GM03348 (cell line): Measurements from ENCODE around the gene RNF115.
"Not testable (repeated sequence)": the region's sequence is repeated elsewhere in the genome, so short reads cannot be mapped to it uniquely, and the experiment has no call there.

Source experiments
- DNase-seq: peaks from one replicate; pipeline ENCODE4 v3.0.0; 2012; ENCODE audit warnings: low spot score

The RNF115 gene

DNA sequence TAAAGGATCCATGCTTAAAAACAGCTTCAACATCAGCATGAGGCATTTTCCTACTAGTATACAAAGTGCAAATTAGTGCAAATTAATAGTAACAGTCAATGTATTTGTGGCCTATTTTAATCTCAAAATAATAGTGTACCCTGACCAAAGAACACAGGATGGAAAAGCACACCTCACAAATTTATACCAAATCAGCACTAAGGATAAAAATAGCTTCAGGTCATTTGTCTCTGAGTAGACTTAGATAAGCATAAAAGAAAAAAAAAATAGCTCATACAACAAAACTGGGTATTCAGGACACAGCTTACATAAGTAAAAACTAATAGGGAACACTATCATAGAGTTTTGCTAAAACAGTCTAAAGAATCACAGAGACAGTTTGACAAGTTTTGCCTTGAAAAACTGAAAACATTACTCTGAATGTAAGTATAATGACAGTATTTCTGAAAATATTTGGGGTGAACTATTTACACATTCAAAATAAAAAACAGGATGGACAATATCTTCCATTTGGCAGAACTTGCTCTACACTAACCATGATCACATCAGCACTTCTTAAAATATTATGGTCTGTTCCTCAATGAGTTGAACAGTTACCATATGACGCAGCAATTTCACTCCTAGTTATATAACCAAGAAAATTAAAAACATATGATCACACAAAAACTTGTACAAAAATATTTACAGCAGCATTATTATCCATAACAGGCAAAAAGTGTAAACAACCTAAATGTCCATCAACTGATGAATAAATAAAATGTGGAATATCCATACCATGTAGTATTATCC is 46.3 kb downstream of the RNF115 start:
- DNase-seq, result peak; percentile 12

DNA sequence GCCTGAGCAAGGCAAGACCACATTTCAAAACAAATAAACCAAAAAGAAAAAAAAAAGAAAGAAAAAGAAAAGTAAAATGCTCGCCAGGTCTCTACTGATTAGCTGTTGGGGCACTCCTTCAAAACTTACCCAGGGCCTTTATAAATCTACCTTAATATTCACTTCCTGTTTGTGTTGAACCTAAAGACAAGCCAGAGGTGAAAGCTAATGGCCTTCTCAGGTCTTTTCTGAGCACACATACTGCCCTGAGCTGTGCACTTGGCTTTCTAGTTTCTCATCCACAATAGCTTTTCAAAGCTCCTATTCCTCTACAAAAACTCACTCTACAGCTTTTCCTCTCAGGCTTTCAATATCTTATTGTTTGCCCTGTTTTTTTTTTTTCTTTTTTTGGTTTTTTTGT is 50.5 kb downstream of the RNF115 start:
- no peak for DNase-seq

DNA sequence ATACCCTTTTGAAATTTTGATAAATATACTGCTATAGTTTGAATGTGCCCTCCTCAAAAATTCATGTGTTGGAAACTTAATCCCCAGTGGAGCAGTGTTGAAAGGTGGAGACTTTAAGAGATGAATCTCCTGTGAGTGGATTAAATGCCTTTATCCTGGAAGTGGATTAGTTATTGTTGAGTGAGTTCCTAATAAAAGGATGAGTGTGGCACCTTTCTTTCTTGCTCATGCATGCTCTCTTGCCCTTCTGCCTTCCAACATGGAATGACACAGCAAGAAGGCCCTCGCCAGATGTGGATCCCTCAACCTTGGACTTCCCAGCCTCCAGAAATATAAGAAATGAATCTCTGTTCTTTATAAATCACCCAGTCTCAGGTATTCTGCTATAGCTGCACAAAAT is 52.8 kb downstream of the RNF115 start:
- no peak for DNase-seq

DNA sequence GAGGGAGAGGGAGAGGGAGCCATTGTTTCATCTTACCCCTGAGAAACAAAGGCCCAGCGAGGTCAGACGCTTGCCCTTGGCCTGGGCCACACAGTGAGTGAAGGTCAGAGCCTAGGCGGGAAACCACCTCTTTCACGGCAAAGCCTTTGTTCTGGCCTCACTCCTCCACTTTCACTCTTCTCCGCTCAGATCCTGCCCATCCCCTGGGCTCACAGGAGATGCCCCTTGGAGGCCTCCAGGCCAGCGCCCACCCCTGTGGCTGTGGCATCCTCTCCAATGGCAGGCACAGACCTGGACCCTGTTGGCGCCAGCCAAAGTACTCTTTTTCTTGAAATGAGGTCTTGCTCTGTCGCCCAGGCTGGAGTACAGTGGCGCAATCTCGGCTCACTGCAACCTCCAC is 55.9 kb downstream of the RNF115 start:
- not testable (repeated sequence) for DNase-seq

DNA sequence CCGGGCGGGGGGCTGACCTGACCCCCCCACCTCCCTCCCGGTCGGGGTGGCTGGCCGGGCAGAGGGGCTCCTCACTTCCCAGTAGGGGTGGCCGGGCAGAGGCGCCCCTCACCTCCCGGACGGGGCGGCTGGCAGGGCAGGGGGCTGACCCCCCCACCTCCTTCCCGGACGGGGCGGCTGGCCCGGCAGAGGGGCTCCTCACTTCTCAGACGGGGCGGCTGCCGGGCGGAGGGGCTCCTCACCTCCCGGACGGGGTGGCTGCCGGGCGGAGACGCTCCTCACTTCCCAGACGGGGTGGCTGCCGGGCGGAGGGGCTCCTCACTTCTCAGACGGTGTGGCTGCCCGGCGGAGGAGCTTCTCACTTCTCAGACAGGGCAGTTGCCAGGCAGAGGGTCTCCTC is 57.0 kb downstream of the RNF115 start:
- DNase-seq, result not testable (repeated sequence)

DNA sequence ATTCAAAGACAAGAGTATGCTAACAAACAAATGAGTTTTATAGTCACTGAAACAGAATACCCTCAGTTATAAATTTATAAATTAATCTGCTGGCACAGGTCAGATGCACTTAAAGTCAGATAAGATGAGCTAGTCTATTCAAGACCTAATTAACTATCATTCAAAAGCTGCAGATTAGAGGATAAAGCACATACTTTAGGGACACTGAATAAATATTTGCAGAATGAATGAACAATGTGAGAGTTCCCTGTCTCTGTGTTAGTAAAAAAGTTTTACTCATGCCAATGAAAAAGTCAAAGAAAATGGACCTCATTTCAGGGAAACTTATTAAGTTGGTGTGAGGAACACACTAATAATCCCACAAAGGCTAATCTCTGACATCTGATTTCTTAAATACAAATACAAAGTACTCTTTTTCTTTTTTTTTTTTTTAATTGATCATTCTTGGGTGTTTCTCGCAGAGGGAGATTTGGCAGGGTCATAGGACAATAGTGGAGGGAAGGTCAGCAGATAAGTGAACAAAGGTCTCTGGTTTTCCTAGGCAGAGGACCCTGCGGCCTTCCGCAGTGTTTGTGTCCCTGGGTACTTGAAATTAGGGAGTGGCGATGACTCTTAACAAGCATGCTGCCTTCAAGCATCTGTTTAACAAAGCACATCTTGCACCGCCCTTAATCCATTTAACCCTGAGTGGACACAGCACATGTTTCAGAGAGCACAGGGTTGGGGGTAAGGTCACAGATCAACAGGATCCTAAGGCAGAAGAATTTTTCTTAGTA is 58.1 kb downstream of the RNF115 start:
- not testable (repeated sequence) for DNase-seq

DNA sequence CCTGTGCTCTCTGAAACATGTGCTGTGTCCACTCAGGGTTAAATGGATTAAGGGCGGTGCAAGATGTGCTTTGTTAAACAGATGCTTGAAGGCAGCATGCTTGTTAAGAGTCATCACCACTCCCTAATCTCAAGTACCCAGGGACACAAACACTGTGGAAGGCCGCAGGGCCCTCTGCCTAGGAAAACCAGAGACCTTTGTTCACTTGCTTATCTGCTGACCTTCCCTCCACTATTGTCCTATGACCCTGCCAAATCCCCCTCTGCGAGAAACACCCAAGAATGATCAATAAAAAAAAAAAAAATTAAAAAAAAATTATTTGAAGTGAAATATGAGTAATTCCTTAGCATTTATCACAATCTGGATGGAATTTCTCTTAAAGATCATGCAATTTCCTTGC is 58.8 kb downstream of the RNF115 start:
- DNase-seq, result not testable (repeated sequence)

DNA sequence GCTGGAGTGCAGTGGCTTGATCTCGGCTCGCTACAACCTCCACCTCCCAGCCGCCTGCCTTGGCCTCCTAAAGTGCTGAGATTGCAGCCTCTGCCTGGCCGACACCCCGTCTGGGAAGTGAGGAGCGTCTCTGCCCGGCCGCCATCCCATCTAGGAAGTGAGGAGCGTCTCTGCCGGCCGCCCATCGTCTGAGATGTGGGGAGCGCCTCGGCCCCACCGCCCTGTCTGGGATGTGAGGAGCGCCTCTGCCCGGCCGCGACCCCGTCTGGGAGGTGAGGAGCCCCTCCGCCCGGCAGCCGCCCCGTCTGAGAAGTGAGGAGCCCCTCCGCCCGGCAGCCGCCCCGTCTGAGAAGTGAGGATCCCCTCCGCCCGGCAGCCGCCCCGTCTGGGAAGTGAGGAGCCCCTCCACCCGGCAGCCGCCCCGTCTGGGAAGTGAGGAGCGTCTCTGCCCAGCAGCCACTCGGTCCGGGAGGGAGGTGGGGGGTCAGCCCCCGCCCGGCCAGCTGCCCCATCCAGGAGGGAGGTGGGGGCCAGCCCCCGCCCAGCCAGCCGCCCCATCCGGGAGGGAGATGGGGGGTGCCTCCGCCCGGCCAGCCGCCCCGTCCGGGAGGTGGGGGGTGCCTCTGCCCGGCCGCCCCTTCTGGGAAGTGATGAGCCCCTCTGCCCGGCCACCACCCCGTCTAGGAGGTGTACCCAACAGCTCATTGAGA is 59.5 kb downstream of the RNF115 start:
- DNase-seq, result not testable (repeated sequence)

DNA sequence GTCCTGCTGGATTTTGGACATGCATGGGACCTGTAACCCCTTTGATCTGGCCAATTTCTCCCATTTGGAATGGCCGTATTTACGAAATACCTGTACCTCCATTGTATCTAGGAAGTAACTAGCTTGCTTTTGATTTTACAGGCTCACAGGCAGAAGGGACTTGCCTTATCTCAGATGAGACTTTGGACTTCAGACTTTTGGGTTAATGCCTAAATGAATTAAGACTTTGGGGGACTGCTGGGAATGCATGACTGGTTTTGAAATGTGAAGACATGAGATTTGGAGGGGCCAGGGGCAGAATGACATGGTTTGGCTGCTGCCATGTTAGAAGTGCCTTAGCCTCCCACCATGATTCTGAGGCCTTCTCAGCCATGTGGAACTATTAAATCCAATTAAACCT is 61.9 kb downstream of the RNF115 start:
- not testable (repeated sequence) for DNase-seq

DNA sequence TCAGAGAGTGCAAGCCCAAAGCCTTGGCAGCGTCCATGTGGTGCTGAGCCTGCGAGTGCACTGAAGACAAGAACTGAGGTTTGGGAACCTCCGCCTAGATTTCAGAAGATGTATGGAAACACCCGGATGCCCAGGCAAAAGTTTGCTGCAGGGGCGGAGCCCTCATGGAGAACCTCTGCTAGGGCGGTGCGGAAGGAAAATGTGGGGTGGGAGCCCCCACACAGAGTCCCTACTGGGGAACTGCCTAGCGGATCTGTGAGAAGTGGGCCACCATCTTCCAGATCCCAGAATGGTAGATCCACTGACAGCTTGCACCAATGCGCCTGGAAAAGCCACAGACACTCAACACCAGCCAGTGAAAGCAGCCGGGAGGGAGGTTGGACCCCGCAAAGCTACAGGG is 62.4 kb downstream of the RNF115 start:
- DNase-seq, result not testable (repeated sequence)

DNA sequence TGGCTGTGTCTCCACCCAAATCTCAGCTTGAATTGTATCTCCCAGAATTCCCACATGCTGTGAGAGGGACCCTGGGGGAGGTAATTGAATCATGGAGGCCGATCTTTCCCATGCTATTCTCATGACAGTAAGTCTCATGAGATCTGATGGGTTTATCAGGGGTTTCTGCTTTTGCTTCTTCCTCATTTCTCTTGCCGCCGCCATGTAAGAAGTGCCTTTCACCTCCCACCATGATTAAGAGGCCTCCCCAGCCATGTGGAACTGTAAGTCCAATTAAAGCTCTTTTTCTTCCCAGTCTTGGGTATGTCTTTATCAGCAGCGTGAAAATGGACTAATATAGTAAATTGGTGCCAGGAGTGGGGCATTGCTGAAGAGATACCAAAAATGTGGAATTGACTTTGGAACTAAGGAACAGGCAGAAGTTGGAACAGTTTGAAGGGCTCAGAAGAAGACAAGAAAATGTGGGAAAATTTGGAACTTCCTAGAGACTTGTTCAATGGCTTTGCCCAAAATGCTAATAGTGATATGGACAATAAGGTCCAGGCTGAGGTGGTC is 63.4 kb downstream of the RNF115 start:
- DNase-seq, result not testable (repeated sequence)

DNA sequence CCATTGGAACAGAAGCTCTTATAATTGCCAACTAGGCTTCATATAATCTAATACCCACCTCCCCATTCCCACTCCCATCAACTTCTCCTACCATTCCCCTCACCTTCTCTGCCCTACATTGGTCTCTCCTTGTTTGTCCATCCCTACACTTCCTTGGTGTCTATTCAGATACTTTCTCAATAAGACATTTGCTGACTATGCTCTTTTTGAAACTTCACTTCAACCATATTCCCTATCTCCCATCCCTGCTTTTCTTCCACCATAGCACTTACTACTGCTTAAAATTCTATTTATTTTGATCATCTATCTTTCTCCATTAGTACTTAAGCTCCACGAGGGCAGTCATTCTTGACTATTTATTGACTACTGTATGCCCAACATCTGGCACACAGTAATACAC is 64.2 kb downstream of the RNF115 start:
- no peak for DNase-seq

DNA sequence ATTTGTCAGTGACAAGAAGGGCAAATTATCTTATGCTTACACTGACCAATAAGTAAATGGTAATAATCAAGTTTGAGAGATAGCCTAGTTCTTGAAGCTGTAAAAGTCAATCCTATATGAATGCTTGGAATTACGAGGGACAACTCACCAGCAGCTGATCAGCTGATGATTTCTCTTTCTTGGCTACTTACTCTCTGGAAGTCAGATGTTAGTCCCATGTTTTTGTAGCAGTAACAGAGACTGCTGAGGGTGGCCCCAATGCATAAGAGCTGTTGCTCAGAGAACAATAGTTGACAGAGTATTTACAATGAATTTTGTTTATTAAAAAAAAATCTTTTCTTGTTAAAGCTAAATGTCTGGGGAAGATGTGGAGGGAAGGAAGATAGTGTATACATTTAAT is 65.3 kb downstream of the RNF115 start:
- no peak for DNase-seq

DNA sequence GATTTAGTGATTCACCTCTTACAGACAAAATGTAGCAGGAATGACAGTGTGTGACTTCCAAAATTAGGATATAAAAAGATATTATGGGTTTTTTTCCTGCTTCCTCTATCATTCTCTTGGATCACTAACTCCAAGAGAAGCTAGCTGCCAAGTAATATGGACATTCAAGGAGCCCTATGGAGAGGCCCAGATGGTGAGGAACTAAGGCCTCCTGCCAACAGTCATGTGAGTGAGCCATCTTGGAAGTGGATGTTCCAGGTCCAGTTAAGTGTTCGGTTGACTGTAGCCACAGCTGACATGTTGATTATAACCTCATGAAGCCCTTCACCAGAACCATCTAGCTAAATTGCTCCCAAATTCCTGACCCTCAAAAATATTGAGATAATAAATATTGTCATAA is 65.8 kb downstream of the RNF115 start:
- no peak for DNase-seq

DNA sequence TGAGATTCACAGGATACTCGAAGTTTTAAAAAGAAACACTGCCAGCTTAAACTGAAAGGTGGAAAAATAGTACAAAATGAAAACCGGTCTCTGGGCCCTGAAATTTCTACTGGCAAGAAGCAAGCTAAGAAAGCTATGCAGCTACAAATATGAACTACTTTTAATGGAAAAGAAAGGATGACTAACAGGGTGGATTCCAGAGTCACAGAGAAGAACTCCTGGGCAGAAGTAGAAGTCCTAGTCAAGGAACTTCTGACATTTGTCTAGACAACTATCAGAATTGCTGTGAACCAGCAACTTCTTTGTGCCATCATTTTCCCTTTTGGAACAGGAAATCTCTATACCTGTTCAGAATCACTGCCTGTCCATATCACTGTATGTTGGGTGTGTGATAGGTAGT is 66.5 kb downstream of the RNF115 start:
- DNase-seq, result no peak

DNA sequence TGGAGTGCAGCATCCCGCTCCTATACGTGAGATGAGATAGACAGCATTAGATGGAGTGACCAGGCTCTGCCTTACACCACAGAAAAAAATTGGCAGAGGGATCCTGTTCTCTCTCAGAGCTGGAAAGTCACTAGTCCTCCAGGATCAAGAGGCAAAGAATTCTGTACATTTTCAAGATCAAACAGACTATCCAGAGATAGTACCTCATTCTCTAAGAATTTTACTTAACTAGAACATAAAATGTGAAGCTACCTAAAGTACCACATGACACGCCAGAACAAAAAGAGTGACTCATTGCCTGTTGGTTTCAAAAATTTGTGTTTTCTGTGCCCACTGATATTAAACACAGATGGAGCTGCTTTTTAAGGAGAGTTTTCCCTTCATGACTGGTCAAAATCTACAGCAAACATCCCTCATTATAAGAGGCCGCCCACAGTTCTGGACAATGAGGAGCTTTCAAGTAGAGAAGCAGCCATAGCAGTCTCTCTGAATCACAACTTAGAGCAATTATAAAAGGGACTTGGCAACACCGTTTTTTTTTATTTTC is 72.3 kb downstream of the RNF115 start:
- peak; percentile 86 for DNase-seq

DNA sequence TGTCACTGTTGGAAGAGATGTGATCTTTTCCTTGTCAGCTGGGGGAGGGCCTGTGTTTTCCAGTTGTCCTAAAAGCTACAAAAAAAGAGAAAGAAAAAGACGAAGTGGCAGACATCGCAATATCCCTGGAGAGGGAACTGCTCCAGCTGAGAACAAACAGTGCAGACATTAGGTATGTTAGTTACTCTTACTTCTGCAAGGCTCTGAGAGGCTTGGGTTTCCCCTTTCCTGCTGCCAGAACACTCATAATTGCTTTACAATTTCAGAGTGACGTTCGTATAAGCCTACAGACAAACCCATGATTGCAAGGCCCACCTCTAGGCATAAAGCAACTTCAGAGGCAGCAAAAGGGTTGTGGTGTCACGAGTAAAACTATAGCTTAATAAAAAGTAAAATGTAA is 73.5 kb downstream of the RNF115 start:
- no peak for DNase-seq

DNA sequence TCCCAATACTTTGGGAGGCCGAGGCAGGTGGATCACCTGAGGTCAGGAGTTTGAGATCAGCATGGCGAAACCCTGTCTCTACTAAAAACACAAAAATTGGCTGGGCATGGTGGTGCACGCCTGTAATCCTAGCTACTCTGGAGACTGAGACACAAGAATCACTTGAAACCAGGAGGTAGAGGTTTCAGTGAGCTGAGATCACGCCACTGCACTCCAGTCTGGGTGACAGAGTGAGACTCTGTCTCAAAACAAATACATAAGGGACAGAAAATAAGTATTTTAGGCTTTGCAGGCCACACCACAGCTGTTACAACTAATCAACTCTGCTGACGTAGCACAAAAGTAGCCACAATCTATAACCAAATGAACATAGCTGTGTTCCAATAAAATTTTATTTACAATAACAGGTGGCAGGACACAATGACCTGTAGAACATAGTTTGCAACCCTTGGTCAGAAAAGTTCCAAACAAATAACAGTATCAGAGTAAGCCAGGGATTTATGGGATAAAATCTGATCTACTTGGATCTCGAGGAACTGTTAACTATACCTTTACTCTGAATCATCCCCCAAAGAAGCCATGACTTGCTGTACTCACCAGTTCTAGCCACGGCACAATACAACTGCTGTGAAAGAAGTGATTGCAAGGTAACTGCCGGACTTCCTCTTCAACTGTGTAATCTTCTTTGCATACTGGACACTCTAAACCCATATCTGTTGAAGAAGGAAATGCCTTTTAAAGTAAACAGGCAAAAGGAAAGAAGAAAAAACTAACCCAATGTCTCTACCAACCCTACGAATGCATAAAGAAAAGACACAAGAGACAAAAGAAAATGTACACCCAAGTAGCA is 76.3 kb downstream of the RNF115 start:
- no peak for DNase-seq

DNA sequence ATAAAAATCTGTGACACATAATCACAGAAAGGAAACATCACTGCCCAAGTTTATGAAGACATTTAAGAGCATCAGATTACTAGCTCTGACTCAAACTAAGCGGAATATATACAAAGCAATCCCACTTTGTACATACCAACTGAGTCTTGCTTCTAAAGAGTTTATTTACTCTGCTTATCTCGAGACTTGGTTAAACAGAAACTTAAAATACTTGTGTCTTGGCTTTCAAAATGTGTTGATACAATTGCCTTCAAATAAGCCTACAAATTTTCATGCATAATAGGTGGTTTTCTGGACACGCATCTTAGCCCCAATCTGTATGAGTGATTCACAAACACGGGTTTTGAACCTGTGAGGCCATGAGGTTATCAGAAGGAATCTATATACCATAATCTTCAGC is 83.6 kb downstream of the RNF115 start:
- no peak for DNase-seq

DNA sequence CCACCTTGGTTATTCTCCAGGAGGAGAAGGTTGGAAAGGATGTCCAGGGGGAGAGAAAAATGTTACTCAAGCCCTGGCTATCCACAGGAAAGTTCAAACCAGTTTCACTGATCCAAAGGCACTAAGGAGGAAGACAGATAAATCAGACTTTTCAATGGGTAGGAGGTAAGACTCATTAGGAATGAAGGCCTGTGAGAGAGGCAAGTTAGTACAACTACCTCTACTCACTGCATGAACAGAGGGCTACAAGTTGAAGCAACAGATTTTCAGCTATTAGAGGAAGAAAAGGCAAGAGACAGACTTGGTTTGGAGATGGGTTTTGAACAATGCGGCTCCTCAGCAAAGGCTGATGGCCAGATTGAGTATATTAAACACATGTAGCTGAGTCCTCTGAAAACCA is 87.7 kb downstream of the RNF115 start:
- no peak for DNase-seq

DNA sequence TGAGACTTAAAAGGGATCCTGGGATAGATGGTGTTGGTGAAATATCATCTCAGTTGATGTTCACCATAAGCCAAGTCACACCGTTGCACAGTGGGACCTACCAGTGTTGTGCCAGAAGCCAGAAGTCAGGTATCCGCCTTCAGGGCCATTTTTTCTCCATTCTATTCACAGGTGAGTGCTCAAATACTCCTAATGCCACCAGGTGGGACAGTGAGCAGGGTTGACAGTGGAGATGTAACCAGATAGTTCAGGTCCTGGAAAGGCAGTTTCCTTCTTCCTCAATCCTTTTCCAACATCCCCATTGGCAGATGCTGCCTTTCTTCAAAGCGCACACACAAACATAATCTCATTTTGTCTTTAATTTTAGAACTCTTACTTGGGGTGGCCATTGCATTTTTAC is 93.0 kb downstream of the RNF115 start:
- DNase-seq, result no peak
